Thyroid gland (tissue), 4 donors: ENCODE results near the gene UGGT1.

ENCODE experiments used
- CTCF ChIP-seq, 6 experiments: fragments of 200-600 bp in 3 of 6; fragments of 450-650 bp in 3 of 6; sonication (generic) in 3 of 6; IDR thresholded peaks; one replicate each; pipeline ENCODE4 v1.5.1; 2016 to 2019; ENCODE audit warnings: antibody characterized with exemption in 6 of 6, mild to moderate bottlenecking in 2 of 6, inconsistent platforms in 1 of 6, moderate library complexity in 1 of 6
- POLR2A ChIP-seq, 2 donors: fragments of 450-650 bp; IDR thresholded peaks; one replicate each; pipeline ENCODE4 v1.6.1; 2017; ENCODE audit warnings: antibody characterized with exemption in 2 of 2, mild to moderate bottlenecking in 2 of 2, moderate library complexity in 1 of 2

- TF ChIP-seq CTCF (IDR thresholded peaks at IDR 0.05) (no peak), POLR2A (IDR thresholded peaks at IDR 0.05) (no peak)
Measured at GRCh38 chr2:128234613-128235012, 143.6 kb downstream of the UGGT1 start.
